WTC11 (cell line): ENCODE data around the gene TNS2. TPM values are rescaled to one million over a fixed set of nuclear protein-coding genes. Genes with fewer than 3 reads are reported as not detected.

Source experiments
- ATAC-seq: fragments of 200-7000 bp; cut with Tn5 transposase; 2 replicates; pipeline ENCODE4 v1.10.0; 2021; ENCODE audit warnings: mild to moderate bottlenecking, moderate library complexity
- CTCF ChIA-PET: fragments of 300-600 bp; sonication (Branson Sonifier 250); formaldehyde crosslinking; loops from one replicate; lab custom pipeline; 2021; ENCODE audit warnings: antibody characterized with exemption; lab: Charles Lee
- POLR2A ChIA-PET: fragments of 350-600 bp; sonication (Branson Sonifier 250); formaldehyde crosslinking; loops from one replicate; lab custom pipeline; 2021; ENCODE audit warnings: antibody characterized with exemption; lab: Charles Lee
- DNase-seq: peaks from one replicate; pipeline ENCODE4 v3.0.0; 2021; ENCODE audit warnings: low spot score
- H3K27ac Mint-ChIP-seq: 2 replicates; pipeline ENCODE4 v1.8.0; 2021; ENCODE audit warnings: mixed read lengths
- H3K27me3 Mint-ChIP-seq: 2 replicates; pipeline ENCODE4 v1.8.0; 2021; ENCODE audit warnings: low read depth, mild to moderate bottlenecking, moderate library complexity, mixed read lengths
- H3K36me3 Mint-ChIP-seq: 2 replicates; pipeline ENCODE4 v1.8.0; 2021; ENCODE audit warnings: mixed read lengths
- H3K4me1 Mint-ChIP-seq: 2 replicates; pipeline ENCODE4 v1.8.0; 2022; ENCODE audit warnings: mixed read lengths
- H3K4me3 Mint-ChIP-seq: 2 replicates; pipeline ENCODE4 v1.8.0; 2021; ENCODE audit warnings: mild to moderate bottlenecking, moderate library complexity, mixed read lengths
- H3K9me3 Mint-ChIP-seq: 2 replicates; pipeline ENCODE4 v1.8.0; 2021; ENCODE audit warnings: mixed read lengths
- AFF4 ChIP-seq: sonication (generic); formaldehyde crosslinking; IDR thresholded peaks from 2 replicates; pipeline ENCODE4 v1.8.1; 2023; ENCODE audit warnings: mild to moderate bottlenecking, missing genetic modification reagents, borderline replicate concordance
- ATF2 ChIP-seq: sonication (generic); formaldehyde crosslinking; IDR thresholded peaks from 2 replicates; pipeline ENCODE4 v1.8.1; 2022; ENCODE audit warnings: low read depth, missing genetic modification reagents, borderline replicate concordance
- ATF6 ChIP-seq: sonication (generic); formaldehyde crosslinking; IDR thresholded peaks from 2 replicates; pipeline ENCODE4 v1.8.1; 2023; ENCODE audit warnings: mild to moderate bottlenecking, missing genetic modification reagents
- CREB1 ChIP-seq: sonication (generic); formaldehyde crosslinking; IDR thresholded peaks from 2 replicates; pipeline ENCODE4 v1.8.0; 2023; ENCODE audit warnings: mild to moderate bottlenecking, missing genetic modification reagents
- ESRRA ChIP-seq: sonication (generic); formaldehyde crosslinking; IDR thresholded peaks from 2 replicates; pipeline ENCODE4 v1.8.1; 2022; ENCODE audit warnings: mild to moderate bottlenecking, missing genetic modification reagents, borderline replicate concordance
- FOXP1 ChIP-seq: sonication (generic); formaldehyde crosslinking; IDR thresholded peaks from 2 replicates; pipeline ENCODE4 v1.8.0; 2022; ENCODE audit warnings: missing genetic modification reagents, mild to moderate bottlenecking, moderate library complexity, borderline replicate concordance
- HMGA2 ChIP-seq: fragments of 250-450 bp; sonication (Bioruptor Pico); IDR thresholded peaks from 2 replicates; pipeline ENCODE4 v1.4.0; 2021; ENCODE audit warnings: mild to moderate bottlenecking, moderate library complexity
- JAZF1 ChIP-seq: fragments of 250-450 bp; sonication (Bioruptor Pico); IDR thresholded peaks from 2 replicates; pipeline ENCODE4 v1.9.0; 2021; ENCODE audit warnings: moderate library complexity, mild to moderate bottlenecking, inconsistent platforms
- MLX ChIP-seq: sonication (generic); formaldehyde crosslinking; IDR thresholded peaks from 2 replicates; pipeline ENCODE4 v1.8.1; 2023; ENCODE audit warnings: mild to moderate bottlenecking, missing genetic modification reagents, moderate library complexity
- MYBL2 ChIP-seq: sonication (generic); formaldehyde crosslinking; IDR thresholded peaks from 2 replicates; pipeline ENCODE4 v1.8.1; 2023; ENCODE audit warnings: mild to moderate bottlenecking, moderate library complexity, missing genetic modification reagents
- NFATC4 ChIP-seq: fragments of 250-450 bp; sonication (Bioruptor Pico); IDR thresholded peaks from 2 replicates; pipeline ENCODE4 v1.9.0; 2021; ENCODE audit warnings: mild to moderate bottlenecking
- NFE2L1 ChIP-seq: sonication (generic); formaldehyde crosslinking; IDR thresholded peaks from 2 replicates; pipeline ENCODE4 v1.8.1; 2023; ENCODE audit warnings: missing genetic modification reagents
- NR1H2 ChIP-seq: sonication (generic); formaldehyde crosslinking; IDR thresholded peaks from 2 replicates; pipeline ENCODE4 v1.9.0; 2021; ENCODE audit warnings: mild to moderate bottlenecking, moderate library complexity, missing genetic modification reagents
- NR3C1 ChIP-seq: sonication (generic); formaldehyde crosslinking; conservative IDR thresholded peaks from 2 replicates; pipeline ENCODE4 v1.8.1; 2023; ENCODE audit warnings: low read depth, mild to moderate bottlenecking, missing genetic modification reagents
- TCF7 ChIP-seq: sonication (generic); formaldehyde crosslinking; IDR thresholded peaks from 2 replicates; pipeline ENCODE4 v1.8.0; 2022; ENCODE audit warnings: mild to moderate bottlenecking, low read depth, missing genetic modification reagents, moderate library complexity
- TP53 ChIP-seq: sonication (generic); formaldehyde crosslinking; IDR thresholded peaks from 2 replicates; pipeline ENCODE4 v1.8.1; 2023; ENCODE audit warnings: mild to moderate bottlenecking, missing genetic modification reagents
- USF2 ChIP-seq: sonication (generic); formaldehyde crosslinking; IDR thresholded peaks from 2 replicates; pipeline ENCODE4 v1.8.1; 2023; ENCODE audit warnings: mild to moderate bottlenecking, missing genetic modification reagents, moderate library complexity
- ZBTB21 ChIP-seq: sonication (generic); formaldehyde crosslinking; IDR thresholded peaks from 2 replicates; pipeline ENCODE4 v1.8.1; 2023; ENCODE audit warnings: mild to moderate bottlenecking, missing genetic modification reagents, borderline replicate concordance
- ZMAT4 ChIP-seq: fragments of 250-450 bp; sonication (Bioruptor Pico); IDR thresholded peaks from 2 replicates; pipeline ENCODE4 v1.9.0; 2021; ENCODE audit warnings: mild to moderate bottlenecking
- ZNF232 ChIP-seq: sonication (generic); formaldehyde crosslinking; IDR thresholded peaks from 2 replicates; pipeline ENCODE4 v1.8.0; 2022; ENCODE audit warnings: mild to moderate bottlenecking, missing genetic modification reagents
- ZNF396 ChIP-seq: fragments of 250-450 bp; sonication (Bioruptor Pico); IDR thresholded peaks from 2 replicates; pipeline ENCODE4 v1.8.0; 2021; ENCODE audit warnings: mild to moderate bottlenecking, moderate library complexity, borderline replicate concordance
- ZNF416 ChIP-seq: fragments of 250-450 bp; sonication (Bioruptor Pico); IDR thresholded peaks from 2 replicates; pipeline ENCODE4 v1.9.0; 2021; ENCODE audit warnings: mild to moderate bottlenecking, inconsistent platforms
- ZNF532 ChIP-seq: fragments of 250-450 bp; sonication (Bioruptor Pico); IDR thresholded peaks from 2 replicates; pipeline ENCODE4 v1.9.0; 2021; ENCODE audit warnings: mild to moderate bottlenecking, borderline replicate concordance
- total RNA-seq: library from RNA; stranded (reverse); gene quantifications from 3 replicates; pipeline ENCODE4 v1.2.3, GENCODE V29; 2021

Gene TNS2
- total RNA-seq, 1 experiment from 2014 or later, result 7.7 TPM

GRCh38 chr12:53090105-53090504, 40.2 kb downstream of the TNS2 start:
- Mint-ChIP-seq H3K4me3 (no peak overlapping the region), H3K27ac (no peak overlapping the region), H3K27me3 (peaks cover 91% of the 10 kb centered on the region), H3K9me3 (no peaks in the 10 kb centered on the region), H3K4me1 (peaks cover 16% of the 10 kb centered on the region), H3K36me3 (no peaks in the 10 kb centered on the region)
- no peak for DNase-seq
- TF ChIP-seq ESRRA (CRISPR knock-in tag) (no peak), ZBTB21 (CRISPR knock-in tag) (no peak), TP53 (CRISPR knock-in tag) (no peak), ATF6 (no peak), AFF4 (no peak), NFATC4 (CRISPR knock-in tag) (no peak), ZNF232 (no peak), NR3C1 (no peak), NR1H2 (no peak), CREB1 (CRISPR knock-in tag) (no peak), ZNF416 (CRISPR knock-in tag) (no peak), ATF2 (CRISPR knock-in tag) (no peak)
- ChIA-PET POLR2A (interaction anchor here (0.6 kb wide), 1 partner anchor 1380 kb away, joined by 4 read pairs; no protein-coding TSS in a partner anchor), CTCF (interaction anchor here (2.8 to 14.6 kb wide), 2 partner anchors 9 to 28 kb away, joined by 9 to 474 read pairs; no protein-coding TSS in a partner anchor)
- no peak for ATAC-seq

GRCh38 chr12:53090554-53090953, 40.7 kb downstream of the TNS2 start:
- POLR2A ChIA-PET, result no interaction called here
- no peak for ATAC-seq
- Mint-ChIP-seq H3K9me3 (no peaks in the 10 kb centered on the region), H3K27ac (no peak overlapping the region), H3K4me1 (peaks cover 16% of the 10 kb centered on the region), H3K27me3 (peaks cover 90% of the 10 kb centered on the region), H3K4me3 (no peak overlapping the region), H3K36me3 (no peaks in the 10 kb centered on the region)
- TF ChIP-seq NFE2L1 (no peak), ZNF396 (no peak), MYBL2 (CRISPR knock-in tag) (no peak), MLX (CRISPR knock-in tag) (no peak), USF2 (CRISPR knock-in tag) (no peak), HMGA2 (CRISPR knock-in tag) (no peak), TCF7 (CRISPR knock-in tag) (no peak), FOXP1 (CRISPR knock-in tag) (no peak), JAZF1 (CRISPR knock-in tag) (no peak), ZMAT4 (CRISPR knock-in tag) (no peak), ZNF532 (CRISPR knock-in tag) (no peak)
- CTCF ChIA-PET, result interaction anchor here (1.0 to 14.6 kb wide), 3 partner anchors 8 to 69 kb away, joined by 4 to 474 read pairs (median 9); no protein-coding TSS in a partner anchor
- no peak for DNase-seq
